ENCODE measurements around the gene CYP2C9.
"Not testable (repeated sequence)": the region's sequence is repeated elsewhere in the genome, so short reads cannot be mapped to it uniquely, and the experiment has no call there.

CYP2C9 gene

GRCh38 chr10:94938383-94938782 lies at the start of gene CYP2C9:
Gene CYP2C9 (plus strand): TSS chr10:94938658. CDS start chr10:94938683, 25 bp downstream.
- no peak for DNase-seq

GRCh38 chr10:94889123-94889522 lies 49.3 kb upstream of the CYP2C9 start:
- DNase-seq = no peak

- no peak for DNase-seq
Measured at GRCh38 chr10:94890264-94891022, 48.0 kb upstream of the CYP2C9 start.

- not testable (repeated sequence) for DNase-seq
Measured at GRCh38 chr10:94898414-94898813, 40.0 kb upstream of the CYP2C9 start.

- DNase-seq = no peak
Measured at GRCh38 chr10:94902080-94902479, 36.4 kb upstream of the CYP2C9 start.

GRCh38 chr10:94902570-94902969 lies 35.9 kb upstream of the CYP2C9 start:
- DNase-seq = no peak

- DNase-seq = not testable (repeated sequence)
Measured at GRCh38 chr10:94904506-94905148, 33.8 kb upstream of the CYP2C9 start.

GRCh38 chr10:94916423-94916822 lies 22.0 kb upstream of the CYP2C9 start:
- DNase-seq = no peak

GRCh38 chr10:94936721-94937120 lies 1.7 kb upstream of the CYP2C9 start:
- DNase-seq = no peak

- DNase-seq = not testable (repeated sequence)
Measured at GRCh38 chr10:94943432-94944103, 5.1 kb downstream of the CYP2C9 start.

- not testable (repeated sequence) for DNase-seq
Measured at GRCh38 chr10:94946181-94946580, 7.7 kb downstream of the CYP2C9 start.

- no peak for DNase-seq
Measured at GRCh38 chr10:94963901-94964300, 25.4 kb downstream of the CYP2C9 start.

- no peak for DNase-seq
Measured at GRCh38 chr10:94983555-94983954, 45.1 kb downstream of the CYP2C9 start.

- DNase-seq = no peak
Measured at GRCh38 chr10:94989192-94989591, 50.7 kb downstream of the CYP2C9 start.

GRCh38 chr10:94991243-94991888 lies 52.9 kb downstream of the CYP2C9 start:
- DNase-seq = no peak

GRCh38 chr10:94992811-94993210 lies 54.4 kb downstream of the CYP2C9 start:
- no peak for DNase-seq

GRCh38 chr10:94997741-94998174 lies 59.3 kb downstream of the CYP2C9 start:
- DNase-seq = no peak

GRCh38 chr10:95026461-95026860 lies 88.0 kb downstream of the CYP2C9 start:
- no peak for DNase-seq

- DNase-seq = no peak
Measured at GRCh38 chr10:95031656-95032055, 93.2 kb downstream of the CYP2C9 start.

- no peak for DNase-seq
Measured at GRCh38 chr10:95034401-95034800, 95.9 kb downstream of the CYP2C9 start.

GRCh38 chr10:95035332-95036295 lies 97.2 kb downstream of the CYP2C9 start:
- DNase-seq = no peak

- DNase-seq = no peak
Measured at GRCh38 chr10:95039281-95039680, 100.8 kb downstream of the CYP2C9 start.

Data from NCI-H1436 treated with DMSO at 0.1 percent for 48 hours (cell line).